H1 (cell line): ENCODE measurements around the gene TTLL9. TPM values are rescaled to one million over a fixed set of nuclear protein-coding genes. Genes with fewer than 3 reads are reported as not detected.

Source experiments
- CTCF ChIA-PET: fragments of 300-600 bp; sonication (Branson Sonifier 250); formaldehyde crosslinking; loops from one replicate; lab custom pipeline; 2021; ENCODE audit not compliant: partially characterized antibody; lab: Charles Lee
- POLR2A ChIA-PET: fragments of 300-600 bp; sonication (Branson Sonifier 250); formaldehyde crosslinking; loops from one replicate; lab custom pipeline; 2021; ENCODE audit warnings: inconsistent platforms; ENCODE audit not compliant: partially characterized antibody; lab: Charles Lee
- DNase-seq, 2 experiments: peaks; one replicate each; pipeline versions ENCODE4 v3.0.0 to v3.0.0-alpha.2; 2010 to 2022; ENCODE audit warnings: low spot score in 2 of 2, low read depth in 1 of 2, mixed read lengths in 1 of 2
- FAIRE-seq: peaks from 2 replicates; lab custom pipeline; 2011; peaks lifted over from hg19 to GRCh38; lab: Jason Lieb, UNC
- H2AFZ ChIP-seq: 2 replicates; pipeline ENCODE4 v1.8.1; 2012; ENCODE audit warnings: low read length, inconsistent platforms
- H2AK5ac ChIP-seq: 2 replicates; pipeline ENCODE4 v1.6.1; 2013; ENCODE audit warnings: low read depth, low read length
- H2BK120ac ChIP-seq: replicated peaks from 2 replicates; pipeline ENCODE3; 2013; ENCODE audit warnings: low read depth, low read length, inconsistent platforms
- H2BK12ac ChIP-seq: 2 replicates; pipeline ENCODE4 v1.6.1; 2013; ENCODE audit warnings: low read depth, low read length
- H2BK15ac ChIP-seq: 2 replicates; pipeline ENCODE4 v1.6.1; 2013; ENCODE audit warnings: low read length
- H2BK20ac ChIP-seq: 2 replicates; pipeline ENCODE4 v1.6.1; 2013; ENCODE audit warnings: low read length
- H2BK5ac ChIP-seq: 2 replicates; pipeline ENCODE4 v1.6.1; 2013; ENCODE audit warnings: low read depth, low read length
- H3K14ac ChIP-seq: 2 replicates; pipeline ENCODE4 v1.6.1; 2013; ENCODE audit warnings: inconsistent platforms; ENCODE audit not compliant: insufficient read length
- H3K18ac ChIP-seq: 2 replicates; pipeline ENCODE4 v1.6.1; 2013; ENCODE audit warnings: low read length; ENCODE audit errors: extremely low read depth
- H3K23ac ChIP-seq: 2 replicates; pipeline ENCODE4 v1.6.1; 2013; ENCODE audit warnings: inconsistent platforms; ENCODE audit not compliant: insufficient read length
- H3K23me2 ChIP-seq: 2 replicates; pipeline ENCODE4 v1.6.1; 2013; ENCODE audit warnings: low read depth, low read length
- H3K27ac ChIP-seq: 2 replicates; pipeline ENCODE4 v1.6.1; 2011; ENCODE audit warnings: low read depth, low read length, inconsistent platforms
- H3K27me3 ChIP-seq, 4 experiments: replicated peaks in 1 of 4; 1 replicate in 1 of 4; 2 replicates in 3 of 4; pipeline versions ENCODE4 v1.6.1 to v1.8.1; 2011 to 2013; ENCODE audit warnings: low read length in 3 of 4, mild to moderate bottlenecking in 3 of 4, inconsistent platforms in 2 of 4, mixed read lengths in 2 of 4, moderate library complexity in 1 of 4; ENCODE audit not compliant: control insufficient read depth in 3 of 4, insufficient read depth in 3 of 4; ENCODE audit errors: extremely low read depth in 1 of 4
- H3K36me3 ChIP-seq, 4 experiments: 2 replicates each; pipeline versions ENCODE4 v1.6.1 to v1.8.1; 2011 to 2013; ENCODE audit warnings: mild to moderate bottlenecking in 4 of 4, low read length in 3 of 4, moderate library complexity in 2 of 4, control low read depth in 1 of 4, inconsistent platforms in 1 of 4; ENCODE audit not compliant: insufficient read depth in 4 of 4, control insufficient read depth in 2 of 4
- H3K4ac ChIP-seq: replicated peaks from 2 replicates; pipeline ENCODE3; 2013; ENCODE audit warnings: low read length, low read depth, mixed read lengths, inconsistent platforms; ENCODE audit not compliant: insufficient read length
- H3K4me1 ChIP-seq, 4 experiments: replicated peaks in 1 of 4; 1 replicate in 1 of 4; 2 replicates in 3 of 4; pipeline versions ENCODE4 v1.6.1 to v1.8.1; 2011 to 2013; ENCODE audit warnings: low read length in 3 of 4, inconsistent platforms in 2 of 4, mixed read lengths in 1 of 4; ENCODE audit not compliant: insufficient read depth in 4 of 4, control insufficient read depth in 3 of 4
- H3K4me2 ChIP-seq, 2 experiments: 2 replicates each; pipeline versions ENCODE4 v1.6.1 to v1.8.1; 2011 to 2013; ENCODE audit warnings: low read depth in 2 of 2, low read length in 2 of 2, control low read depth in 1 of 2, inconsistent platforms in 1 of 2, mild to moderate bottlenecking in 1 of 2; ENCODE audit not compliant: insufficient read depth in 1 of 2
- H3K4me3 ChIP-seq, 4 experiments: fragments of 200-600, 300-600 bp in 1 of 4; sonication (generic), shearing (Covaris generic), sonication (Bioruptor Twin) in 1 of 4; 2 replicates each; pipeline versions ENCODE4 v1.5.1 to v1.8.1; 2011 to 2016; ENCODE audit warnings: low read length in 4 of 4, low read depth in 3 of 4, control low read depth in 2 of 4, inconsistent platforms in 2 of 4, mild to moderate bottlenecking in 2 of 4, mixed read lengths in 1 of 4, moderate library complexity in 1 of 4; ENCODE audit not compliant: insufficient read depth in 2 of 4; ENCODE audit errors: extremely low read depth in 1 of 4
- H3K56ac ChIP-seq: replicated peaks from 2 replicates; pipeline ENCODE3; 2013; ENCODE audit warnings: low read depth, mild to moderate bottlenecking, mixed read lengths, low read length, inconsistent platforms; ENCODE audit not compliant: insufficient read length
- H3K79me1 ChIP-seq: 2 replicates; pipeline ENCODE4 v1.6.1; 2013; ENCODE audit warnings: low read depth, low read length, control low read depth
- H3K79me2 ChIP-seq, 2 experiments: 2 replicates each; pipeline versions ENCODE4 v1.6.1 to v1.8.1; 2012 to 2013; ENCODE audit warnings: low read length in 2 of 2, mild to moderate bottlenecking in 2 of 2, inconsistent platforms in 1 of 2; ENCODE audit not compliant: insufficient read depth in 2 of 2, control insufficient read depth in 1 of 2
- H3K9ac ChIP-seq, 4 experiments: replicated peaks in 1 of 4; 1 replicate in 1 of 4; 2 replicates in 3 of 4; pipeline versions ENCODE4 v1.6.1 to v1.8.1; 2011 to 2013; ENCODE audit warnings: low read depth in 3 of 4, low read length in 3 of 4, control low read depth in 2 of 4, mild to moderate bottlenecking in 2 of 4, moderate library complexity in 2 of 4, inconsistent platforms in 1 of 4; ENCODE audit errors: extremely low read depth in 1 of 4
- H3K9me3 ChIP-seq, 2 experiments: 2 replicates each; pipeline versions ENCODE4 v1.6.1 to v1.8.1; 2012 to 2013; ENCODE audit warnings: mild to moderate bottlenecking in 2 of 2, moderate library complexity in 2 of 2, control low read depth in 1 of 2, inconsistent platforms in 1 of 2, low read depth in 1 of 2, low read length in 1 of 2, mixed read lengths in 1 of 2; ENCODE audit not compliant: insufficient read depth in 2 of 2
- H4K20me1 ChIP-seq, 2 experiments: replicated peaks in 1 of 2; 2 replicates each; pipeline versions ENCODE3 to v1.8.1; 2011 to 2013; ENCODE audit warnings: inconsistent platforms in 2 of 2, low read length in 2 of 2, mild to moderate bottlenecking in 1 of 2; ENCODE audit not compliant: insufficient read depth in 2 of 2, control insufficient read depth in 1 of 2
- H4K5ac ChIP-seq: 2 replicates; pipeline ENCODE4 v1.6.1; 2013; ENCODE audit warnings: low read length, low read depth, mixed read lengths, inconsistent platforms; ENCODE audit not compliant: insufficient read length
- H4K8ac ChIP-seq: 2 replicates; pipeline ENCODE4 v1.8.0; 2013; ENCODE audit warnings: mild to moderate bottlenecking, moderate library complexity, low read length, inconsistent platforms; ENCODE audit not compliant: insufficient read depth; ENCODE audit errors: extremely low read depth
- H4K91ac ChIP-seq: replicated peaks from 2 replicates; pipeline ENCODE3; 2013; ENCODE audit warnings: low read length, mixed read lengths, inconsistent platforms; ENCODE audit not compliant: insufficient read length
- BACH1 ChIP-seq: IDR thresholded peaks from 2 replicates; pipeline ENCODE4 v1.6.1; 2012; ENCODE audit warnings: low read length, improper control_type of control experiment
- BCL11A ChIP-seq, 2 experiments: IDR thresholded peaks; one replicate each; pipeline ENCODE4 v1.6.1; 2011; ENCODE audit warnings: low read depth in 2 of 2, low read length in 2 of 2, mild to moderate bottlenecking in 2 of 2
- E2F6 ChIP-seq: IDR thresholded peaks from 2 replicates; pipeline ENCODE4 v1.6.1; 2012; ENCODE audit warnings: inconsistent platforms
- HDAC2 ChIP-seq, 2 experiments: fragments of 300-600 bp in 1 of 2; sonication (generic) in 1 of 2; IDR thresholded peaks; 2 replicates each; pipeline ENCODE4 v1.6.1; 2011 to 2012; ENCODE audit warnings: low read depth in 2 of 2, low read length in 2 of 2, mild to moderate bottlenecking in 2 of 2, moderate library complexity in 2 of 2, borderline replicate concordance in 1 of 2, inconsistent platforms in 1 of 2
- KDM1A ChIP-seq: fragments of 200-600, 300-600 bp; sonication (generic); IDR thresholded peaks from 2 replicates; pipeline ENCODE4 v1.7.1; 2016; ENCODE audit warnings: mild to moderate bottlenecking, low read length, borderline replicate concordance
- WGBS, 2 experiments: shearing (Covaris generic) in 1 of 2; methylation state at CpG; one replicate each; pipeline versions ENCODE4 v1.1.6 to v1.1.7; 2013 to 2015; ENCODE audit warnings: low lambda C conversion rate in 2 of 2, mixed read lengths in 2 of 2, inconsistent platforms in 1 of 2, low coverage in 1 of 2, missing lambda C conversion rate in 1 of 2; ENCODE audit not compliant: insufficient replicate concordance in 2 of 2, insufficient coverage in 1 of 2, insufficient read length in 1 of 2; ENCODE audit errors: extremely low coverage in 1 of 2, missing lambda C conversion rate in 1 of 2; 5-methylcytosine and 5-hydroxymethylcytosine counted together
- polyA plus RNA-seq, 7 experiments: library from polyadenylated mRNA; depleted of rRNA in 3 of 7; stranded (reverse) in 5 of 7; unstranded in 2 of 7; fragments of >200 nt in 5 of 7; fragments of 200-250 nt in 2 of 7; gene quantifications; 1 replicate in 5 of 7; 2 replicates in 1 of 7; 4 replicates in 1 of 7; pipeline versions ENCODE4 v1.2.1 to v1.2.3, GENCODE V29; 2011 to 2013; ENCODE audit warnings: missing spikeins in 2 of 7, mixed read lengths in 2 of 7
- total RNA-seq: library from RNA; stranded (reverse); fragmentation: NEBNext Ultra II Directional; extraction: Animal tissue kit (Norgen Biotek cat#: 25700); gene quantifications from 2 replicates; pipeline ENCODE4 v1.2.1, GENCODE V29; 2021

Gene TTLL9
- total and polyA plus RNA-seq, 2 of the 8 experiments (the other 6 are each of a cell fraction or from before 2014, with no cell fraction given): 0.06 TPM; not detected in 1

- Histone ChIP-seq H4K8ac (no peak overlapping the region), H3K4me1 (peaks cover 5 to 14% (median 10%) of the 10 kb centered on the region in 4 experiments), H3K9me3 (no peaks in the 10 kb centered on the region), H3K4me2 (peak overlapping the region in 1 of 2 experiments; percentile 70; a peak in 1 of 4 replicates), H3K4me3 (no peak overlapping the region), H4K91ac (peak overlapping the region; percentile 35), H3K27me3 (no peaks in the 10 kb centered on the region), H3K18ac (no peak overlapping the region; the same call in 1 of the 2 replicates), H3K9ac (no peak overlapping the region), H3K23me2 (peaks cover 4% of the 10 kb centered on the region; the same call in 1 of the 2 replicates), H3K79me1 (no peaks in the 10 kb centered on the region), H3K23ac (no peak overlapping the region), H2BK12ac (0 out of 2 replicates have a peak overlapping the region, but pooled peaks have one; percentile 33), H3K36me3 (no peaks in the 10 kb centered on the region), H2AFZ (no peak overlapping the region), H2BK5ac (no peak overlapping the region), H3K14ac (no peak overlapping the region), H4K20me1 (no peaks in the 10 kb centered on the region), H2AK5ac (no peak overlapping the region), H2BK120ac (peak overlapping the region; percentile 52), H3K4ac (no peak overlapping the region), H2BK15ac (no peak overlapping the region), H2BK20ac (no peak overlapping the region), H3K79me2 (no peaks in the 10 kb centered on the region), H3K56ac (no peak overlapping the region), H4K5ac (no peak overlapping the region), H3K27ac (no peak overlapping the region)
- POLR2A ChIA-PET: interaction anchor here (0.6 to 2.3 kb wide), 5 partner anchors 16 to 88 kb away, joined by 3 to 8 read pairs (median 3); no protein-coding TSS in a partner anchor
- 94% methylated on average over 2 of the region's 2 CpGs; no CpG with 5 or more reads in 1 of the 2 experiments for WGBS, 2 experiments
- DNase-seq (no peak), FAIRE-seq (no peak)
- CTCF ChIA-PET: interaction anchor here (0.8 to 4.5 kb wide), 8 partner anchors 15 to 153 kb away, joined by 3 to 20 read pairs (median 4); partner anchors contain the start of gene PDRG1
- no peak for TF ChIP-seq E2F6
- TF ChIP-seq KDM1A: peak; percentile 98
- no peak for TF ChIP-seq BCL11A (IDR thresholded peaks at IDR 0.05; ENCODE audit: low read depth in 2 of 2, low read length in 2 of 2)
- TF ChIP-seq BACH1: no peak
- peak in 1 of 2 experiments; percentile 96; a peak in 1 of 4 replicates for TF ChIP-seq HDAC2 (IDR thresholded peaks at IDR 0.05; ENCODE audit: borderline replicate concordance in 1 of 2, low read depth in 2 of 2, low read length in 2 of 2)
These were observed 105.4 kb downstream of the TTLL9 start for GRCh38 chr20:31975874-31976273.
